NB4 (cell line): ENCODE results near the gene RNF182.
"Not testable (repeated sequence)": the region's sequence is repeated elsewhere in the genome, so short reads cannot be mapped to it uniquely, and the experiment has no call there.

Experiments
- DNase-seq: peaks from one replicate; pipeline ENCODE4 v3.0.0; 2010; ENCODE audit warnings: low read depth
- H3K4me3 ChIP-seq: one replicate; pipeline ENCODE4 v1.5.1; 2011; ENCODE audit warnings: mild to moderate bottlenecking, low read depth, low read length, moderate library complexity
- CTCF ChIP-seq: IDR thresholded peaks from one replicate; pipeline ENCODE4 v1.5.1; 2012; ENCODE audit warnings: low read depth, low read length
- MAX ChIP-seq: IDR thresholded peaks from 2 replicates; pipeline ENCODE4 v1.6.1; 2011; ENCODE audit warnings: low read depth, low read length
- MYC ChIP-seq: IDR thresholded peaks from 2 replicates; pipeline ENCODE4 v1.6.1; 2011; ENCODE audit warnings: low read depth, low read length
- POLR2A ChIP-seq: IDR thresholded peaks from 2 replicates; pipeline ENCODE4 v1.6.1; 2011; ENCODE audit warnings: mild to moderate bottlenecking; ENCODE audit not compliant: insufficient read length; ENCODE audit errors: extremely low read depth

RNF182 gene

GRCh38 chr6:13924949-13925881 is at the start of gene RNF182:
RNF182 (plus strand) TSS chr6:13924952; CDS start chr6:13977120, 52,168 bp downstream.
- TF ChIP-seq MAX (no peak), CTCF (no peak), MYC (no peak), POLR2A (no peak)
- peak; percentile 18 for DNase-seq
- H3K4me3 ChIP-seq, result peak within 1 kb of the TSS; percentile 74

GRCh38 chr6:13877051-13877450 is 47.7 kb upstream of the RNF182 start:
- TF ChIP-seq MAX (no peak), POLR2A (no peak), CTCF (no peak), MYC (no peak)
- H3K4me3 ChIP-seq, result no peak overlapping the region
- no peak for DNase-seq

GRCh38 chr6:13880061-13880663 is 44.6 kb upstream of the RNF182 start:
- peak; percentile 13 for DNase-seq

GRCh38 chr6:13881621-13882165 is 43.1 kb upstream of the RNF182 start:
- no peak overlapping the region for H3K4me3 ChIP-seq
- TF ChIP-seq POLR2A (no peak), MYC (no peak), CTCF (no peak), MAX (no peak)
- no peak for DNase-seq

More at GRCh38 chr6:13880061-13880663, 44.6 kb upstream of the RNF182 start:
- H3K4me3 ChIP-seq, result not testable (repeated sequence)

GRCh38 chr6:13883966-13884365 is 40.8 kb upstream of the RNF182 start:
- TF ChIP-seq MAX (no peak), MYC (no peak), CTCF (no peak), POLR2A (no peak)
- no peak for DNase-seq
- H3K4me3 ChIP-seq, result no peak overlapping the region

GRCh38 chr6:13884397-13884796 is 40.4 kb upstream of the RNF182 start:
- no peak for TF ChIP-seq POLR2A
- TF ChIP-seq MAX, result no peak
- no peak for TF ChIP-seq MYC
- TF ChIP-seq CTCF, result no peak
- DNase-seq, result no peak
- no peak overlapping the region for H3K4me3 ChIP-seq
